Peyer's patch (tissue), 4 donors: ENCODE measurements around the gene PRDX4. TPM values are rescaled to one million over a fixed set of nuclear protein-coding genes. Genes with fewer than 3 reads are reported as not detected.

ENCODE experiments used
- DNase-seq, 3 donors: peaks; one replicate each; pipeline ENCODE4 v3.0.0-alpha.2; 2017 to 2019
- H3K27ac ChIP-seq, 4 donors: fragments of 200-600 bp; sonication (generic); one replicate each; pipeline ENCODE4 v1.5.1; 2016 to 2019
- H3K27me3 ChIP-seq, 2 donors: fragments of 200-600 bp; sonication (generic); one replicate each; pipeline ENCODE4 v1.5.1; 2019
- H3K36me3 ChIP-seq, 3 donors: fragments of 200-600 bp; sonication (generic); one replicate each; pipeline ENCODE4 v1.5.1; 2016 to 2019
- H3K4me1 ChIP-seq, 4 donors: fragments of 200-600 bp; sonication (generic); one replicate each; pipeline ENCODE4 v1.5.1; 2016 to 2019
- H3K4me3 ChIP-seq, 4 donors: fragments of 200-600 bp; sonication (generic); 1 replicate in 3 of 4; 2 replicates in 1 of 4; pipeline ENCODE4 v1.5.1; 2016 to 2019; ENCODE audit warnings: mild to moderate bottlenecking in 1 of 4
- H3K9me3 ChIP-seq, 4 donors: fragments of 200-600 bp; sonication (generic); one replicate each; pipeline ENCODE4 v1.5.1; 2016 to 2019; ENCODE audit warnings: mild to moderate bottlenecking in 1 of 4
- POLR2A ChIP-seq, 2 donors: fragments of 450-650 bp; IDR thresholded peaks; one replicate each; pipeline ENCODE4 v1.5.1; 2017; ENCODE audit warnings: antibody characterized with exemption in 2 of 2, mild to moderate bottlenecking in 2 of 2, moderate library complexity in 2 of 2
- total RNA-seq, 4 donors: library from RNA; depleted of rRNA; stranded (reverse); fragments of >200 nt; gene quantifications; one replicate each; pipeline ENCODE4 v1.1.0, GENCODE V29; 2016
- TF ChIP-seq, protein P1 (sequence below), 6 experiments: fragments of 450-650 bp in 4 of 6; fragments of 200-600 bp in 2 of 6; sonication (generic) in 1 of 6; IDR thresholded peaks; one replicate each; pipeline ENCODE4 v1.5.1; 2017 to 2019; ENCODE audit warnings: antibody characterized with exemption in 6 of 6, mild to moderate bottlenecking in 3 of 6, moderate library complexity in 1 of 6

Gene PRDX4
- total RNA-seq, 4 donors from 2014 or later: 5.8 to 33.0 (median 30.8) TPM

DNA sequence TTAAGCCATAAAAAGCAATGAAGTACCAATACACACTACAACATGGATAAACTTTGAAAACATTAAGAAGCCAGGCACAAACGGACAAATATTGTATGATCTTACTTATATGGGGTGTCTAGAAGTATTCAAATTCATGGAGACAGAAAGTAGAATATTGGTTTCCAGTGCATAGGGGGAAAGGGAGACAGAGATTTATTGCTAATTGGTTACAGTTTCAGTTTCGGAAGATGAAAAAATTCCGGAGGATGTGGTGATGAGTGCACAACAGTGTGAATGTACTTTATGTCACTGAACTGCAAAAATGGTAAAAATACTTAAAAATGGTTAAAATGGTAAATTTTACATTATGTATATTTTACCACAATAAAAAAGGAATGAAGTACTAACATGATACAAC lies 5.1 kb upstream of the PRDX4 start:
- Histone ChIP-seq H3K4me3 (no peak overlapping the region), H3K27ac (no peak overlapping the region), H3K36me3 (no peaks in the 10 kb centered on the region), H3K9me3 (no peaks in the 10 kb centered on the region), H3K27me3 (no peaks in the 10 kb centered on the region), H3K4me1 (no peaks in the 10 kb centered on the region)
- no peak for DNase-seq
- TF ChIP-seq, protein P1, sequence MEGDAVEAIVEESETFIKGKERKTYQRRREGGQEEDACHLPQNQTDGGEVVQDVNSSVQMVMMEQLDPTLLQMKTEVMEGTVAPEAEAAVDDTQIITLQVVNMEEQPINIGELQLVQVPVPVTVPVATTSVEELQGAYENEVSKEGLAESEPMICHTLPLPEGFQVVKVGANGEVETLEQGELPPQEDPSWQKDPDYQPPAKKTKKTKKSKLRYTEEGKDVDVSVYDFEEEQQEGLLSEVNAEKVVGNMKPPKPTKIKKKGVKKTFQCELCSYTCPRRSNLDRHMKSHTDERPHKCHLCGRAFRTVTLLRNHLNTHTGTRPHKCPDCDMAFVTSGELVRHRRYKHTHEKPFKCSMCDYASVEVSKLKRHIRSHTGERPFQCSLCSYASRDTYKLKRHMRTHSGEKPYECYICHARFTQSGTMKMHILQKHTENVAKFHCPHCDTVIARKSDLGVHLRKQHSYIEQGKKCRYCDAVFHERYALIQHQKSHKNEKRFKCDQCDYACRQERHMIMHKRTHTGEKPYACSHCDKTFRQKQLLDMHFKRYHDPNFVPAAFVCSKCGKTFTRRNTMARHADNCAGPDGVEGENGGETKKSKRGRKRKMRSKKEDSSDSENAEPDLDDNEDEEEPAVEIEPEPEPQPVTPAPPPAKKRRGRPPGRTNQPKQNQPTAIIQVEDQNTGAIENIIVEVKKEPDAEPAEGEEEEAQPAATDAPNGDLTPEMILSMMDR (IDR thresholded peaks at IDR 0.05): no peak
- TF ChIP-seq POLR2A (IDR thresholded peaks at IDR 0.05): no peak

DNA sequence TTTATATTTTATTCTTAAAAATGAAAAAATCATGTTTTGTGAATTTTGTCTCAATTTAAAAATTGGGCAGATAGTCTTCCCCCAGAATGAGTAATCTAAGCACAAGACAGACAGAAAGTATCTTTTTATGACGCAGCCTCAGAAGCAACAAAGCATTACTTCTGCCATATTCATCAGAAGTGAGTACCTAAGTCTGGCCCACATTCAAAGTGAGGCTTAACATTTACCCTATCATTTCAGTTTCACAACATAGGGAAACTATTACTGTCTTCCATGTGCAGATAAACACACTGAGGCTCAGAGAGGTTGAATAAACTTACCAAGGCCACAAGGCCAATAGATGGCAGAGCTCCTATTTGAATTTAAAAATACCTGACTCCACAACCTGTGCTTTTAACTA lies 4.4 kb upstream of the PRDX4 start:
- TF ChIP-seq POLR2A (IDR thresholded peaks at IDR 0.05): no peak
- TF ChIP-seq, protein P1 (IDR thresholded peaks at IDR 0.05): no peak
- DNase-seq: no peak
- Histone ChIP-seq H3K4me1 (no peaks in the 10 kb centered on the region), H3K27me3 (no peaks in the 10 kb centered on the region), H3K36me3 (no peaks in the 10 kb centered on the region), H3K9me3 (no peaks in the 10 kb centered on the region), H3K4me3 (no peak overlapping the region), H3K27ac (no peak overlapping the region)

DNA sequence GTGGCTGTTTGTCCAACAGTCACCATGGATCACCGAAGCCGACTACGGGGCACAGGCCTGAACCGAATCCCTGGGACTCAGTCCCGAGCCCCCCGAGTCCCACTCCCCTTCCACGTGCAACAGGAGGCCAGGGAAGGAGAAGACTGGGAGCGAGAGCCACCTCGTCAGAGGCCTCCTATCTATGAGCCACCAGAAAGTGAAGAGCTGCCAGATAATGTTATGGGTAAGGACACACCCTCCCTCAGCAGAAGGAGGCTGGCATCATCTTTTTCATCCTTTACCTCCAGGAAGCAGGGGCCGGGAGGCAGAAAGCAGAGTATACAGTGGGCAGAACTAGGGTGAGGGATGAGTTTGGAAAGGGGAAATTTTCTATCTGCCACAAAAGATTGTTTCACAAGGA lies 2.8 kb upstream of the PRDX4 start:
- no peaks in the 10 kb centered on the region for H3K36me3 ChIP-seq
- DNase-seq: no peak
- no peaks in the 10 kb centered on the region for H3K4me1 ChIP-seq
- H3K27me3 ChIP-seq: no peaks in the 10 kb centered on the region
- TF ChIP-seq POLR2A (IDR thresholded peaks at IDR 0.05): no peak
- TF ChIP-seq, protein P1 (IDR thresholded peaks at IDR 0.05): no peak
- H3K27ac ChIP-seq: no peak overlapping the region
- H3K9me3 ChIP-seq: no peaks in the 10 kb centered on the region
- H3K4me3 ChIP-seq: no peak overlapping the region

DNA sequence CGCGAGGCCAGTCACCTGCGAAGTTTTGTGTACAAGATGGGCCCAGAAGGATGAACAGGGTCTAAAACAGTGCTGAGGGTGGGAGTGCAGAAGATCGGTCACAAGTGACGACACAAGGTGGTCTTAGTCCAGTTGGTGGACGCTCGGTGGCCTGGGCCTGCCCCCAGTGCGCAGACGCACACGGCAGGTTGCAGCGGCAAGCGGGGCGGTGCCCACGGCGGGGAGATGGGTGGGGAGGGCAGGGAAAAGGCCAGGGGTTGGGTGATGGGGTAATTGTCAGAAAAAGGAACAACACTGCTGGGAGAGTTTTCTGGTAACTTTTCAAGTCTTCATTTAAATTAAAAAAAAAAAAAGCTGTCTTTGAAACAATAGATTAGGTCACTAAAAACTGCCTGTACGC lies 1.0 kb upstream of the PRDX4 start:
- no peak overlapping the region for H3K4me3 ChIP-seq
- DNase-seq: no peak
- H3K4me1 ChIP-seq: no peaks in the 10 kb centered on the region
- H3K27me3 ChIP-seq: no peaks in the 10 kb centered on the region
- no peak for TF ChIP-seq POLR2A (IDR thresholded peaks at IDR 0.05)
- TF ChIP-seq, protein P1 (IDR thresholded peaks at IDR 0.05): no peak
- H3K27ac ChIP-seq: no peak overlapping the region
- H3K9me3 ChIP-seq: no peaks in the 10 kb centered on the region
- no peaks in the 10 kb centered on the region for H3K36me3 ChIP-seq

DNA sequence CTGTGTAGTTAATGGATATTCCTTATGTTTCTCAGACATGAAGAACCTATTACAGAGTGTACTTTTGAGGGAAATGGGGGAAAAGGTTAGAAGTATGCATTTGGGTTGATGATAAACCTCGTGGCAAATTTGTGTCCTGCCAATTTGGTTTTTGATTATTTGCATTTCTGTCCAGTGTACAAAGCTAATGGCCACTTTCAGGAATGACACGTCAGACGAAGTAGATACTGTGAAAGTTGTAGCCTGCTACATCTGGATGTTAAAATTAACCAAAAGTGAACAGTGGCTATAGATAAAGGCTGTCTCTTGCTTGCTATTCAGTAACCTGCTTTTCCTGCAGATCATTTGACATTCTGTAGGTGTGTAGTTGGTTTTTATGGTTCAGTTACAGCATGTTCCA lies 1.0 kb downstream of the PRDX4 start:
- no peak for TF ChIP-seq POLR2A (IDR thresholded peaks at IDR 0.05)
- TF ChIP-seq, protein P1 (IDR thresholded peaks at IDR 0.05): no peak
- DNase-seq: no peak
- Histone ChIP-seq H3K4me3 (peak overlapping the region; percentile 49 to 80 (median 66)), H3K27me3 (no peaks in the 10 kb centered on the region), H3K9me3 (no peaks in the 10 kb centered on the region), H3K4me1 (no peaks in the 10 kb centered on the region), H3K36me3 (no peaks in the 10 kb centered on the region), H3K27ac (peak overlapping the region in 1 of 4 donors; percentile 75)

DNA sequence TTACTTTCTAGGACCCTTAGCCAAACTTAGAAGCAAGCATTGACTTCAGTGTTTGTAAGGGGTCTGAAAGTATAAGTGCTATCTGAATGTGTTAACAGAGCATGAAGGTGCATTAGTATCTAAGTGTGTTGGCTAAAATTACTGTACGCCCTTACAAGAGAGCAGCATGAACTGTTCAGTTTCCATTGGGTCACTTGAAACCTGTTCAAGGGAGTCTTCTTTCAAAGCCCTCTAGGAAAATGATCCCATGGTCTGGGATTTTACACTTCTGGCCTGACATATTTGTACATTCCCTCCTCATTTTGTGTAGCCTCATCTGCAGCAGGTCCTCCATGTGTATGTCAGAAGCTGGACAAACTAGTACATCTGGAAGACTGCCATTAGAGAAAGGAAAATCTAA lies 3.2 kb downstream of the PRDX4 start:
- H3K9me3 ChIP-seq: no peaks in the 10 kb centered on the region
- TF ChIP-seq POLR2A (IDR thresholded peaks at IDR 0.05): no peak
- TF ChIP-seq, protein P1 (IDR thresholded peaks at IDR 0.05): no peak
- no peaks in the 10 kb centered on the region for H3K27me3 ChIP-seq
- no peaks in the 10 kb centered on the region for H3K36me3 ChIP-seq
- H3K4me3 ChIP-seq: no peak overlapping the region
- no peak for DNase-seq
- no peaks in the 10 kb centered on the region for H3K4me1 ChIP-seq
- H3K27ac ChIP-seq: no peak overlapping the region
